Skeletal muscle tissue (tissue), 4 donors: ENCODE results near the gene SLC6A7. TPM values are rescaled to one million over a fixed set of nuclear protein-coding genes. Genes with fewer than 3 reads are reported as not detected.

ENCODE experiments used
- H3K27ac ChIP-seq: one replicate; pipeline ENCODE4 v1.7.0; 2013; ENCODE audit warnings: mild to moderate bottlenecking, low read depth, low read length, inconsistent platforms
- H3K27me3 ChIP-seq, 3 donors: one replicate each; pipeline ENCODE4 v1.7.0; 2013; ENCODE audit warnings: low read length in 3 of 3; ENCODE audit not compliant: control insufficient read depth in 3 of 3, insufficient read depth in 3 of 3
- H3K36me3 ChIP-seq, 3 donors: one replicate each; pipeline ENCODE4 v1.7.0; 2013; ENCODE audit warnings: low read length in 3 of 3; ENCODE audit not compliant: control insufficient read depth in 3 of 3, insufficient read depth in 3 of 3
- H3K4me1 ChIP-seq, 3 donors: one replicate each; pipeline ENCODE4 v1.7.0; 2013; ENCODE audit warnings: low read length in 3 of 3, mild to moderate bottlenecking in 3 of 3; ENCODE audit not compliant: control insufficient read depth in 3 of 3, insufficient read depth in 3 of 3
- H3K4me3 ChIP-seq, 3 donors: one replicate each; pipeline ENCODE4 v1.7.0; 2013; ENCODE audit warnings: low read length in 3 of 3
- H3K9ac ChIP-seq, 3 donors: one replicate each; pipeline ENCODE4 v1.7.0; 2013; ENCODE audit warnings: low read length in 3 of 3, mild to moderate bottlenecking in 3 of 3, moderate library complexity in 2 of 3, low read depth in 1 of 3
- H3K9me3 ChIP-seq, 3 donors: one replicate each; pipeline ENCODE4 v1.7.0; 2013; ENCODE audit warnings: low read length in 3 of 3; ENCODE audit not compliant: control insufficient read depth in 3 of 3
- total RNA-seq: library from RNA; depleted of rRNA; stranded (reverse); fragments of >200 nt; gene quantifications from one replicate; pipeline ENCODE4 v1.2.3, GENCODE V29; 2014
- donor health status: Osteomylitis.

Gene SLC6A7
- total RNA-seq, 1 donor from 2014 or later = not detected

GRCh38 chr5:150202501-150202900 lies 12.6 kb downstream of the SLC6A7 start:
- Histone ChIP-seq H3K4me3 (no peak overlapping the region), H3K9ac (no peak overlapping the region), H3K27ac (no peak overlapping the region)

GRCh38 chr5:150203832-150204589 lies 14.1 kb downstream of the SLC6A7 start:
- H3K36me3 ChIP-seq = no peaks in the 10 kb centered on the region
- no peak overlapping the region for H3K4me3 ChIP-seq
- H3K27me3 ChIP-seq = no peaks in the 10 kb centered on the region
- no peak overlapping the region for H3K27ac ChIP-seq
- H3K9me3 ChIP-seq = no peaks in the 10 kb centered on the region
- no peaks in the 10 kb centered on the region for H3K4me1 ChIP-seq
- H3K9ac ChIP-seq = no peak overlapping the region

More at GRCh38 chr5:150202501-150202900, 12.6 kb downstream of the SLC6A7 start:
- no peaks in the 10 kb centered on the region for H3K27me3 ChIP-seq
- H3K4me1 ChIP-seq = no peaks in the 10 kb centered on the region
- no peaks in the 10 kb centered on the region for H3K36me3 ChIP-seq
- H3K9me3 ChIP-seq = no peaks in the 10 kb centered on the region

- H3K9me3 ChIP-seq = no peaks in the 10 kb centered on the region
These were observed 14.7 kb downstream of the SLC6A7 start for GRCh38 chr5:150204590-150204960.

GRCh38 chr5:150206098-150206778 lies 16.4 kb downstream of the SLC6A7 start:
- no peaks in the 10 kb centered on the region for H3K27me3 ChIP-seq
- no peak overlapping the region for H3K4me3 ChIP-seq
- no peaks in the 10 kb centered on the region for H3K36me3 ChIP-seq
- H3K9ac ChIP-seq = peak overlapping the region in 1 of 3 donors; percentile 33
- H3K27ac ChIP-seq = no peak overlapping the region
- H3K4me1 ChIP-seq = no peaks in the 10 kb centered on the region
- no peaks in the 10 kb centered on the region for H3K9me3 ChIP-seq

More at GRCh38 chr5:150204590-150204960, 14.7 kb downstream of the SLC6A7 start:
- H3K36me3 ChIP-seq = no peaks in the 10 kb centered on the region
- H3K4me1 ChIP-seq = no peaks in the 10 kb centered on the region
- no peak overlapping the region for H3K27ac ChIP-seq
- H3K27me3 ChIP-seq = no peaks in the 10 kb centered on the region
- no peak overlapping the region for H3K4me3 ChIP-seq
- no peak overlapping the region for H3K9ac ChIP-seq

GRCh38 chr5:150206779-150207115 lies 16.9 kb downstream of the SLC6A7 start:
- no peak overlapping the region for H3K9ac ChIP-seq
- H3K36me3 ChIP-seq = no peaks in the 10 kb centered on the region
- H3K9me3 ChIP-seq = no peaks in the 10 kb centered on the region
- H3K4me3 ChIP-seq = no peak overlapping the region
- no peaks in the 10 kb centered on the region for H3K27me3 ChIP-seq
- H3K4me1 ChIP-seq = no peaks in the 10 kb centered on the region
- no peak overlapping the region for H3K27ac ChIP-seq

GRCh38 chr5:150208187-150209098 lies 18.6 kb downstream of the SLC6A7 start:
- Histone ChIP-seq H3K4me3 (no peak overlapping the region), H3K36me3 (no peaks in the 10 kb centered on the region), H3K9me3 (no peaks in the 10 kb centered on the region), H3K9ac (no peak overlapping the region), H3K27me3 (no peaks in the 10 kb centered on the region), H3K4me1 (peaks cover 0 to 2% (median 2%) of the 10 kb centered on the region in 3 donors), H3K27ac (no peak overlapping the region)

GRCh38 chr5:150209099-150209635 lies 19.3 kb downstream of the SLC6A7 start:
- peaks cover 0 to 5% (median 4%) of the 10 kb centered on the region in 3 donors for H3K4me1 ChIP-seq
- H3K27me3 ChIP-seq = no peaks in the 10 kb centered on the region
- H3K9ac ChIP-seq = peak overlapping the region in 1 of 3 donors; percentile 33
- no peak overlapping the region for H3K4me3 ChIP-seq
- H3K9me3 ChIP-seq = no peaks in the 10 kb centered on the region
- no peak overlapping the region for H3K27ac ChIP-seq
- no peaks in the 10 kb centered on the region for H3K36me3 ChIP-seq

- Histone ChIP-seq H3K36me3 (no peaks in the 10 kb centered on the region), H3K4me3 (no peak overlapping the region), H3K27ac (no peak overlapping the region), H3K9me3 (no peaks in the 10 kb centered on the region), H3K9ac (no peak overlapping the region), H3K27me3 (no peaks in the 10 kb centered on the region), H3K4me1 (peaks cover 0 to 14% (median 12%) of the 10 kb centered on the region in 3 donors)
These were observed 20.8 kb downstream of the SLC6A7 start for GRCh38 chr5:150210644-150211043.

GRCh38 chr5:150211156-150212030 lies 21.5 kb downstream of the SLC6A7 start:
- Histone ChIP-seq H3K27ac (no peak overlapping the region), H3K9ac (no peak overlapping the region), H3K36me3 (no peaks in the 10 kb centered on the region), H3K9me3 (no peaks in the 10 kb centered on the region), H3K4me1 (peaks cover under 1 to 18% (median 17%) of the 10 kb centered on the region in 3 donors), H3K4me3 (no peak overlapping the region), H3K27me3 (no peaks in the 10 kb centered on the region)
